ENCODE data around the gene ENTPD1. TPM values are rescaled to one million over a fixed set of nuclear protein-coding genes. Genes with fewer than 3 reads are reported as not detected.
A peak's percentile ranks its signal among the peaks of the same experiment; 100 is the strongest.

The ENTPD1 gene
- total RNA-seq, 1 donor from 2014 or later, result 102 TPM

DNA sequence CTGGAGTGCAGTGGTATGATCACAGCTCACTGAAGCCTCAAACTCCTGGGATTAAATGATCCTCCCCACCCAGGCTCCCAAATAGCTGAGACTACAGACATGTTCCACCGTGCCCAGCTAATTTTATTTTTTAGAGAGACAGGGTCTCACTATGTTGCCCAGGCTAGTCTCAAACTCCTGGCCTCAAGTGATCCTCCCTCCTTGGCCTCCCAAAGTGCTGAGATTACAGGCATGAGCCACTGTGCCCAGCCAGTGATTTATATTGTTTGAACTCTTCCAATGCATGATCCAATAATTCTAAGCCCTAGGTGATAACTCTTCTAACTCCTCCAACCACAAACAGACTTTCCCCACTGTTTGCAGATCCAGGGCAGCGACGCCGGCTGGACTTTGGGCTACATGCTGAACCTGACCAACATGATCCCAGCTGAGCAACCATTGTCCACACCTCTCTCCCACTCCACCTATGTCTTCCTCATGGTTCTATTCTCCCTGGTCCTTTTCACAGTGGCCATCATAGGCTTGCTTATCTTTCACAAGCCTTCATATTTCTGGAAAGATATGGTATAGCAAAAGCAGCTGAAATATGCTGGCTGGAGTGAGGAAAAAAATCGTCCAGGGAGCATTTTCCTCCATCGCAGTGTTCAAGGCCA is 110.0 kb downstream of the ENTPD1 start:
- Mint-ChIP-seq H3K36me3 (ENCODE audit: low read depth, unreplicated experiment) (peaks cover 18% of the 10 kb centered on the region), H3K9me3 (ENCODE audit: unreplicated experiment) (no peaks in the 10 kb centered on the region), H3K27ac (ENCODE audit: unreplicated experiment) (no peak overlapping the region), H3K4me1 (ENCODE audit: unreplicated experiment) (peaks cover 18% of the 10 kb centered on the region), H3K4me3 (ENCODE audit: unreplicated experiment) (no peak overlapping the region), H3K27me3 (ENCODE audit: unreplicated experiment) (peaks cover 3% of the 10 kb centered on the region)
- no peak for DNase-seq (ENCODE audit: low spot score)
- TF ChIP-seq, protein P1, sequence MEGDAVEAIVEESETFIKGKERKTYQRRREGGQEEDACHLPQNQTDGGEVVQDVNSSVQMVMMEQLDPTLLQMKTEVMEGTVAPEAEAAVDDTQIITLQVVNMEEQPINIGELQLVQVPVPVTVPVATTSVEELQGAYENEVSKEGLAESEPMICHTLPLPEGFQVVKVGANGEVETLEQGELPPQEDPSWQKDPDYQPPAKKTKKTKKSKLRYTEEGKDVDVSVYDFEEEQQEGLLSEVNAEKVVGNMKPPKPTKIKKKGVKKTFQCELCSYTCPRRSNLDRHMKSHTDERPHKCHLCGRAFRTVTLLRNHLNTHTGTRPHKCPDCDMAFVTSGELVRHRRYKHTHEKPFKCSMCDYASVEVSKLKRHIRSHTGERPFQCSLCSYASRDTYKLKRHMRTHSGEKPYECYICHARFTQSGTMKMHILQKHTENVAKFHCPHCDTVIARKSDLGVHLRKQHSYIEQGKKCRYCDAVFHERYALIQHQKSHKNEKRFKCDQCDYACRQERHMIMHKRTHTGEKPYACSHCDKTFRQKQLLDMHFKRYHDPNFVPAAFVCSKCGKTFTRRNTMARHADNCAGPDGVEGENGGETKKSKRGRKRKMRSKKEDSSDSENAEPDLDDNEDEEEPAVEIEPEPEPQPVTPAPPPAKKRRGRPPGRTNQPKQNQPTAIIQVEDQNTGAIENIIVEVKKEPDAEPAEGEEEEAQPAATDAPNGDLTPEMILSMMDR (IDR thresholded peaks at IDR 0.05; ENCODE audit: unreplicated experiment), result no peak

DNA sequence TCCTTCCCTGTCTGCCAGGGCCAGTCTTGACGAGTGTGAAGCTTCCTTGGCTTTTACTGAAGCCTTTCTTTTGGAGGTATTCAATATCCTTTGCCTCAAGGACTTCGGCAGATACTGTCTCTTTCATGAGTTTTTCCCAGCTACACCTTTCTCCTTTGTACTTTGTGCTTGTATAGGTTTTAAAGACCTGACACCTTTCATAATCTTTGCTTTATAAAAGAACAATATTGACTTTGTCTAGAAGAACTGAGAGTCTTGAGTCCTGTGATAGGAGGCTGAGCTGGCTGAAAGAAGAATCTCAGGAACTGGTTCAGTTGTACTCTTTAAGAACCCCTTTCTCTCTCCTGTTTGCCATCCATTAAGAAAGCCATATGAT is 110.5 kb downstream of the ENTPD1 start:
- no peak for DNase-seq (ENCODE audit: low spot score)
- no peak overlapping the region for H3K27ac Mint-ChIP-seq (ENCODE audit: unreplicated experiment)
- TF ChIP-seq, protein P1 (IDR thresholded peaks at IDR 0.05; ENCODE audit: unreplicated experiment), result no peak
- H3K27me3 Mint-ChIP-seq (ENCODE audit: unreplicated experiment), result peaks cover 3% of the 10 kb centered on the region
- H3K9me3 Mint-ChIP-seq (ENCODE audit: unreplicated experiment), result no peaks in the 10 kb centered on the region
- no peak overlapping the region for H3K4me3 Mint-ChIP-seq (ENCODE audit: unreplicated experiment)
- peaks cover 18% of the 10 kb centered on the region for H3K4me1 Mint-ChIP-seq (ENCODE audit: unreplicated experiment)
- peaks cover 12% of the 10 kb centered on the region for H3K36me3 Mint-ChIP-seq (ENCODE audit: low read depth, unreplicated experiment)

- H3K4me3 Mint-ChIP-seq (ENCODE audit: unreplicated experiment), result no peak overlapping the region
- H3K27me3 Mint-ChIP-seq (ENCODE audit: unreplicated experiment), result no peaks in the 10 kb centered on the region
- no peaks in the 10 kb centered on the region for H3K9me3 Mint-ChIP-seq (ENCODE audit: unreplicated experiment)
- no peak overlapping the region for H3K27ac Mint-ChIP-seq (ENCODE audit: unreplicated experiment)
- DNase-seq (ENCODE audit: low spot score), result no peak
- H3K4me1 Mint-ChIP-seq (ENCODE audit: unreplicated experiment), result peaks cover 18% of the 10 kb centered on the region
- peaks cover 24% of the 10 kb centered on the region for H3K36me3 Mint-ChIP-seq (ENCODE audit: low read depth, unreplicated experiment)
- TF ChIP-seq, protein P1 (IDR thresholded peaks at IDR 0.05; ENCODE audit: unreplicated experiment), result no peak
These were observed 111.9 kb downstream of the ENTPD1 start for GRCh38 chr10:95867866-95868265.

DNA sequence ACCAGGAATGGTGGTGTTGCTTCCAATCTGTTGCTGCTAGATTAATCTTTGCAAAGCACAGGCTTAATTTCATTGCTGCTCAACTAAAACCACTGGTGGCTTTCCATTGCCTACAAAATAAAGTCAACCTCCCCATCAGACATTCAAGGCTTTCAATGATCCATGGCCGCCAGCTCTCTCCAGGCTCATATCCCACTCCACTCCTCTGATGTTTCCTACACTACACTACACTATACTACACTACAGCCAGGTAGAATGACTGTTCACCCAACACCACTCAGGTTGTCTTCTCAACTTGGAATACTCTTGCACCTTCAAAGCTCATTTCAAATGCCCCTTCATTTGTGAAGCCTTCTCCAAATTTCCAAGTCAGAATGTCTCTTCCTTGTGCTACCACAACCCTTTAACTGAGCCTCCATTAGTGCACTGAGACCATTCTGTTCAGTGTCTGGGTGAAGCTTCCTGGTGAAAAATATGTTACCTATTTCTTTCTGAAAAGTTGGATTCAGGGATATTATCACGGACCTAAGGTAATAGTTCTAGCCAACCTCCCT is 116.3 kb downstream of the ENTPD1 start:
- no peak for DNase-seq (ENCODE audit: low spot score)
- Mint-ChIP-seq H3K27ac (ENCODE audit: unreplicated experiment) (no peak overlapping the region), H3K4me1 (ENCODE audit: unreplicated experiment) (no peaks in the 10 kb centered on the region), H3K36me3 (ENCODE audit: low read depth, unreplicated experiment) (peaks cover 45% of the 10 kb centered on the region), H3K27me3 (ENCODE audit: unreplicated experiment) (peaks cover 2% of the 10 kb centered on the region), H3K9me3 (ENCODE audit: unreplicated experiment) (peaks cover 5% of the 10 kb centered on the region), H3K4me3 (ENCODE audit: unreplicated experiment) (peak overlapping the region; percentile 15)
- TF ChIP-seq, protein P1 (IDR thresholded peaks at IDR 0.05; ENCODE audit: unreplicated experiment), result no peak

GRCh38 chr10:95873139-95873538 is 117.2 kb downstream of the ENTPD1 start:
- DNase-seq (ENCODE audit: low spot score), result no peak
- Mint-ChIP-seq H3K27ac (ENCODE audit: unreplicated experiment) (no peak overlapping the region), H3K4me1 (ENCODE audit: unreplicated experiment) (no peaks in the 10 kb centered on the region)

More at GRCh38 chr10:95873139-95873538, 117.2 kb downstream of the ENTPD1 start:
- H3K4me3 Mint-ChIP-seq (ENCODE audit: unreplicated experiment), result peak overlapping the region; percentile 77
- TF ChIP-seq, protein P1 (IDR thresholded peaks at IDR 0.05; ENCODE audit: unreplicated experiment), result no peak
- H3K9me3 Mint-ChIP-seq (ENCODE audit: unreplicated experiment), result peaks cover 5% of the 10 kb centered on the region
- H3K27me3 Mint-ChIP-seq (ENCODE audit: unreplicated experiment), result peaks cover 2% of the 10 kb centered on the region
- peaks cover 45% of the 10 kb centered on the region for H3K36me3 Mint-ChIP-seq (ENCODE audit: low read depth, unreplicated experiment)

Measured in endothelial cell (in vitro differentiated cells).